A673 (cell line): Measurements from ENCODE around the gene PDE4A. TPM values are rescaled to one million over a fixed set of nuclear protein-coding genes. Genes with fewer than 3 reads are reported as not detected.
A peak's percentile ranks its signal among the peaks of the same experiment; 100 is the strongest.

Experiments
- BruUV-seq: library from RNA; stranded (reverse); fragments of 400-500 nt; replicated peaks from 2 replicates; lab custom pipeline; 2021; lab: Mats Ljungman, UMichigan
- CTCF ChIA-PET: fragments of 300-600 bp; sonication (Branson Sonifier 250); formaldehyde crosslinking; loops from one replicate; lab custom pipeline; 2022; ENCODE audit warnings: antibody characterized with exemption; lab: Charles Lee
- POLR2A ChIA-PET: fragments of 300-600 bp; sonication (Branson Sonifier 250); formaldehyde crosslinking; loops from one replicate; lab custom pipeline; 2022; ENCODE audit warnings: antibody characterized with exemption; ENCODE audit not compliant: low non-redundant PET; lab: Charles Lee
- DNase-seq: peaks from one replicate; pipeline ENCODE4 v3.0.0-alpha.2; 2015; ENCODE audit warnings: low spot score
- H3K27ac ChIP-seq: fragments of 200-600 bp; sonication (generic); 2 replicates; pipeline ENCODE4 v1.5.1; 2016; ENCODE audit warnings: mixed run types, low read depth, mild to moderate bottlenecking, mixed read lengths, antibody characterized with exemption, low read length; ENCODE audit not compliant: poor library complexity, severe bottlenecking
- H3K27me3 ChIP-seq: fragments of 200-600 bp; sonication (generic); replicated peaks from 2 replicates; pipeline ENCODE4 v1.6.1; 2017; ENCODE audit warnings: mixed run types, low read depth, mild to moderate bottlenecking, mixed read lengths, antibody characterized with exemption, low read length; ENCODE audit not compliant: insufficient read depth, poor library complexity
- H3K36me3 ChIP-seq: fragments of 200-600 bp; sonication (generic); 2 replicates; pipeline ENCODE4 v1.6.1; 2016; ENCODE audit warnings: mixed run types, mild to moderate bottlenecking, mixed read lengths, antibody characterized with exemption, low read length; ENCODE audit not compliant: insufficient read depth, poor library complexity, severe bottlenecking
- H3K4me1 ChIP-seq: fragments of 200-600 bp; sonication (generic); 2 replicates; pipeline ENCODE4 v1.6.1; 2017; ENCODE audit warnings: mixed run types, mild to moderate bottlenecking, mixed read lengths, antibody characterized with exemption, low read length; ENCODE audit not compliant: insufficient read depth, poor library complexity, severe bottlenecking
- H3K4me3 ChIP-seq: fragments of 200-600 bp; sonication (generic); 2 replicates; pipeline ENCODE4 v1.5.1; 2016; ENCODE audit warnings: low read depth, mixed run types, mild to moderate bottlenecking, mixed read lengths, low read length; ENCODE audit not compliant: poor library complexity, severe bottlenecking
- H3K9me3 ChIP-seq: fragments of 200-600 bp; sonication (generic); 2 replicates; pipeline ENCODE4 v1.6.1; 2016; ENCODE audit warnings: mixed run types, low read depth, mild to moderate bottlenecking, mixed read lengths, antibody characterized with exemption, low read length; ENCODE audit not compliant: poor library complexity, severe bottlenecking
- EZH2 ChIP-seq: fragments of 200-600 bp; sonication (generic); IDR thresholded peaks from 2 replicates; pipeline ENCODE4 v1.6.1; 2017; ENCODE audit warnings: borderline replicate concordance, low read depth, mild to moderate bottlenecking, mixed read lengths, antibody characterized with exemption, low read length; ENCODE audit not compliant: poor library complexity, severe bottlenecking
- intact Hi-C: fragments of 100-400 bp; cut with micrococcal nuclease; formaldehyde crosslinking; loops from one replicate; pipeline ENCODE4 v1.10.0; 2022; ENCODE audit not compliant: unreplicated experiment
- total RNA-seq: library from RNA; stranded (reverse); gene quantifications from 2 replicates; pipeline ENCODE4 v1.2.3, GENCODE V29; 2021
- TF ChIP-seq, protein P1 (sequence below): fragments of 300-800, 200-600 bp; sonication (generic); conservative IDR thresholded peaks from 2 replicates; pipeline ENCODE4 v1.5.1; 2017; ENCODE audit warnings: low read depth, mild to moderate bottlenecking, antibody characterized with exemption, low read length, moderate library complexity, mixed read lengths

PDE4A gene
- total RNA-seq, 1 experiment from 2014 or later: 40.1 TPM

DNA sequence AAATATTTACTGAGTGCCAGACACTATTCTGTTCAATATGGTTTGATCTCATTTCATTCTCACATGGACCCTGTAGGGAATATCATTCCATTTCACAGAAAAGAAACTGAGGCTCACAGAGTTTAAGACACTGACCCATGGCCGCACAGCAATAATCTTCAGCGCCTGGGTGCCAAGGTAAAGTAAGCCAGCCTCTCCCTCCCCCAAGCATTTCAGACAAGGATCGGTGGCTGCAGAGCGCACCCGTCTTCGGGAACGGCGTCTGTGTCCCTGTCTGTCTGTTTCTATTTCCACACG is 4.3 kb upstream of the PDE4A start:
- intact Hi-C loops: loop anchor here (5.0 kb wide), 1 partner anchor 151 kb away; the partner anchor contains the start of genes CDKN2D and KRI1
- no TSS peak for BruUV-seq
- ChIA-PET CTCF (interaction anchor here (0.6 to 3.6 kb wide), 7 partner anchors 11 to 479 kb away, joined by 3 to 34 read pairs (median 4); partner anchors contain the start of genes CDC37, ICAM5, KRI1 and OLFM2), POLR2A (no interaction called here)
- Histone ChIP-seq H3K9me3 (no peaks in the 10 kb centered on the region), H3K36me3 (no peaks in the 10 kb centered on the region), H3K4me3 (peak overlapping the region; percentile 54), H3K4me1 (peaks cover 21% of the 10 kb centered on the region), H3K27me3 (no peaks in the 10 kb centered on the region), H3K27ac (peak overlapping the region; percentile 77)
- no peak for DNase-seq
- TF ChIP-seq, protein P1, sequence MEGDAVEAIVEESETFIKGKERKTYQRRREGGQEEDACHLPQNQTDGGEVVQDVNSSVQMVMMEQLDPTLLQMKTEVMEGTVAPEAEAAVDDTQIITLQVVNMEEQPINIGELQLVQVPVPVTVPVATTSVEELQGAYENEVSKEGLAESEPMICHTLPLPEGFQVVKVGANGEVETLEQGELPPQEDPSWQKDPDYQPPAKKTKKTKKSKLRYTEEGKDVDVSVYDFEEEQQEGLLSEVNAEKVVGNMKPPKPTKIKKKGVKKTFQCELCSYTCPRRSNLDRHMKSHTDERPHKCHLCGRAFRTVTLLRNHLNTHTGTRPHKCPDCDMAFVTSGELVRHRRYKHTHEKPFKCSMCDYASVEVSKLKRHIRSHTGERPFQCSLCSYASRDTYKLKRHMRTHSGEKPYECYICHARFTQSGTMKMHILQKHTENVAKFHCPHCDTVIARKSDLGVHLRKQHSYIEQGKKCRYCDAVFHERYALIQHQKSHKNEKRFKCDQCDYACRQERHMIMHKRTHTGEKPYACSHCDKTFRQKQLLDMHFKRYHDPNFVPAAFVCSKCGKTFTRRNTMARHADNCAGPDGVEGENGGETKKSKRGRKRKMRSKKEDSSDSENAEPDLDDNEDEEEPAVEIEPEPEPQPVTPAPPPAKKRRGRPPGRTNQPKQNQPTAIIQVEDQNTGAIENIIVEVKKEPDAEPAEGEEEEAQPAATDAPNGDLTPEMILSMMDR: no peak
- no peak for TF ChIP-seq EZH2

DNA sequence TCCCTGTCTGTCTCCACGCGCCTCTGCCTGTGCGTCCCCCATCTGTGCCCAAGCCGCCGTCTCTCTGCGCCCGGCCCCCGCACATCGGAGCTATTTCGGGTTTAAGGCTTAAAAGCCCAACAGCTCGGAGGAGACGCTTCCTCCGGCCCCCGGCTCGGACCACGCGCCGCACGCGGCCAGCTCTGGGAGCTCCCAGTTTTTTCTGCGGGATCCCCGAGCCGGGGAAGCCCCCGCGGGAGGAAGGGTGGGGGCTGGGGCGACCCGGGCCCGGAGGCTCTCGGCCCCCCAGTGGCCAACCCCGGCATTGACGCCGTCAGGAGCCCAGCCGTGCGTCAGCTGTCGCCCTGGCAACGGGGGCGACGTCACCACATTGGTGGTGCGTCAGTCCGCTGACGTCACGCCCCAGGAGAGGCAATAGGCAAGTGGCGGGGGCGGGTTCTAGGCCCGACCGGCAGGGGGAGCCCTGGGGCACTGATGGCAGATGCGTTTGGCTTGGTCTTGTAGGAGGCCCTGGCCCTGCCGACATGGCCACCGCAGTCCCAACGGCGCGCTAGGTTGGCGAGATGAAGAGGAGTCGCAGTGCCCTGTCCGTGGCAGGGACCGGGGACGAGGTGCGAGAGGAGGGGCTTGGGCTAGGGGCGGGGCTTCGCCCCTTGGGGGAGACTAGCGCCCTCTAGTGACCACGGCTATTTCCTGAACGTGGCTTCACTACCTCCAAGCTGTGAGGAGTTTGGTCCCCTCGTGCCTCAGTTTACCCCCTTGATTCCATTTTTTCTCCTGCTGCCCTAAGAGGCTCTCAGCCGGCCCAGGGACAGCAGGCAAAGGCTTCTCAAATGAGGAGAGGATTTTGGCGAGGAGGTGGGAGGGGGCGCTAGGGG is 3.7 kb upstream of the PDE4A start:
- H3K4me1 ChIP-seq: peaks cover 27% of the 10 kb centered on the region
- TF ChIP-seq, protein P1: peak; percentile 86
- no peak for TF ChIP-seq EZH2
- no peaks in the 10 kb centered on the region for H3K27me3 ChIP-seq
- H3K36me3 ChIP-seq: no peaks in the 10 kb centered on the region
- H3K4me3 ChIP-seq: peak overlapping the region; percentile 54
- ChIA-PET POLR2A (no interaction called here), CTCF (interaction anchor here (0.6 to 3.6 kb wide), 8 partner anchors 11 to 480 kb away, joined by 3 to 34 read pairs (median 4); partner anchors contain the start of genes CDC37, ICAM5, KRI1 and OLFM2)
- H3K27ac ChIP-seq: peak overlapping the region; percentile 77
- H3K9me3 ChIP-seq: no peaks in the 10 kb centered on the region
- intact Hi-C loops: loop anchor here (5.0 kb wide), 1 partner anchor 151 kb away; the partner anchor contains the start of genes CDKN2D and KRI1
- DNase-seq: peak; percentile 92
- BruUV-seq: no TSS peak

DNA sequence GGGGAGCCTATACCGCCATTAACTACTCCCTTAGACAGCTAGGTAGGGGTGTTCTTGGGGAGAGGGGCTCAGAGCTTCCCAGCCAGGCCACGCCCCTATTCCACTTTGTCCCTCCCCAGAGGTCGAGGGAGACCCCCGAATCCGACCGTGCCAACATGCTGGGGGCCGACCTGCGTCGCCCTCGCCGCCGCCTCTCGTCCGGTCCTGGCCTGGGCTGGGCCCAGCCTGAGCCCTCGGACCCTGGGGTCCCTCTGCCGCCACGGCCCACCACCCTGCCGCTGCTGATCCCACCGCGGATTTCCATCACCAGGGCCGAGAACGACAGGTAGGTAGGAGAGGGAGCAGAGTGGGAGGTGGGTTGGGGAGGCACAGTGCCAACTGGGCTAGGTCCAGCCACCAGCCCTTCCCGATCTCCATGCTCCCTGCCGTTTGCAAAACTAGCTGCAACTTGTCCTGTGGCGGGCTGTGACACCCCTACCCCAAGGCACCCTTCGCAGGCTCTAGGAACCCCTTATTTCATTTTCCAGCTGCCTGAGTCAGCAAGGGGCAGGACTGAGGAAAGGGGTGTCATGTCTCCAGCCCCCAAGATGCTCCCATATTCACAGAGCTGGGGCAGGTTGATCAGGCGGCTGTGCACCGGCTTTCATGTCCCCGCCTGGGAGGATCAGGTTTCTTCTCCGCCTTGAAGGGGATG is 2.6 kb upstream of the PDE4A start:
- Histone ChIP-seq H3K4me3 (peak overlapping the region; percentile 83), H3K36me3 (no peaks in the 10 kb centered on the region), H3K27me3 (no peaks in the 10 kb centered on the region), H3K27ac (peak overlapping the region; percentile 87), H3K9me3 (no peaks in the 10 kb centered on the region), H3K4me1 (peaks cover 29% of the 10 kb centered on the region)
- POLR2A ChIA-PET: no interaction called here
- peak; percentile 75 for DNase-seq
- no peak for TF ChIP-seq EZH2
- TF ChIP-seq, protein P1: no peak
- no TSS peak for BruUV-seq
- CTCF ChIA-PET: interaction anchor here (0.6 to 3.6 kb wide), 5 partner anchors 11 to 282 kb away, joined by 3 to 34 read pairs (median 3); partner anchors contain the start of gene CDC37
- intact Hi-C loops: loop anchor here (2.0 to 5.0 kb wide), 2 partner anchors 13 to 150 kb away; partner anchors contain the start of genes CDKN2D and KRI1
